ENCODE data around the gene STIL.

- TF ChIP-seq CTCF (IDR thresholded peaks at IDR 0.05; ENCODE audit: borderline replicate concordance, extremely low read depth, low read length, poor library complexity, severe bottlenecking) (no peak), EZH2 (IDR thresholded peaks at IDR 0.05; ENCODE audit: borderline replicate concordance, low read depth, low read length, severe bottlenecking) (no peak)
These were observed 26.3 kb upstream of the STIL start for GRCh38 chr1:47340227-47340626.

Measured in DND-41 (cell line).